Kidney (tissue), 14 donors: ENCODE results near the gene MRPL23. TPM values are rescaled to one million over a fixed set of nuclear protein-coding genes. Genes with fewer than 3 reads are reported as not detected.
A peak's percentile ranks its signal among the peaks of the same experiment; 100 is the strongest.

Experiments used
- DNase-seq, 5 donors: peaks; one replicate each; pipeline ENCODE4 v3.0.0-alpha.2; 2013 to 2020
- FAIRE-seq: peaks from 2 replicates; lab custom pipeline; 2012; peaks lifted over from hg19 to GRCh38; lab: Jason Lieb, UNC
- H3K27ac ChIP-seq, 2 donors: one replicate each; pipeline ENCODE4 v1.7.0; 2013; ENCODE audit warnings: low read depth in 2 of 2, low read length in 2 of 2, inconsistent platforms in 1 of 2
- H3K27me3 ChIP-seq: one replicate; pipeline ENCODE4 v1.7.1; 2013; ENCODE audit warnings: low read length, inconsistent platforms; ENCODE audit not compliant: control insufficient read depth, insufficient read depth
- H3K36me3 ChIP-seq, 3 donors: one replicate each; pipeline versions ENCODE4 v1.7.0 to v1.7.1; 2013; ENCODE audit warnings: low read length in 3 of 3, control low read depth in 1 of 3, inconsistent platforms in 1 of 3; ENCODE audit not compliant: insufficient read depth in 3 of 3, control insufficient read depth in 2 of 3
- H3K4me1 ChIP-seq, 3 donors: one replicate each; pipeline versions ENCODE4 v1.7.0 to v1.7.1; 2013; ENCODE audit warnings: low read length in 3 of 3, inconsistent platforms in 1 of 3, low read depth in 1 of 3; ENCODE audit not compliant: control insufficient read depth in 2 of 3, insufficient read depth in 2 of 3
- H3K4me3 ChIP-seq, 3 donors: one replicate each; pipeline versions ENCODE4 v1.7.0 to v1.8.1; 2013; ENCODE audit warnings: low read length in 3 of 3, control low read depth in 1 of 3, inconsistent platforms in 1 of 3
- H3K9ac ChIP-seq, 3 donors: one replicate each; pipeline versions ENCODE4 v1.7.0 to v1.7.1; 2013; ENCODE audit warnings: low read length in 3 of 3, control low read depth in 1 of 3, inconsistent platforms in 1 of 3
- H3K9me3 ChIP-seq, 3 donors: one replicate each; pipeline versions ENCODE4 v1.7.0 to v1.7.1; 2013; ENCODE audit warnings: low read length in 3 of 3, control low read depth in 1 of 3, inconsistent platforms in 1 of 3; ENCODE audit not compliant: control insufficient read depth in 2 of 3, insufficient read depth in 1 of 3
- CTCF ChIP-seq: IDR thresholded peaks from 3 replicates; pipeline ENCODE4 v1.5.1; 2012; ENCODE audit warnings: mild to moderate bottlenecking, moderate library complexity, borderline replicate concordance; ENCODE audit not compliant: insufficient read depth; ENCODE audit errors: extremely low read depth
- intact Hi-C: fragments of 100-400 bp; cut with DNase I; formaldehyde crosslinking; loops from one replicate; pipeline ENCODE4 v1.11.1; 2022
- polyA plus RNA-seq: library from polyadenylated mRNA; stranded (reverse); fragments of 350-450 nt; fragmentation: Illumina TruSeq; extraction: RNeasy Lipid Tissue Mini Kit (QIAGEN cat#74804); gene quantifications from one replicate; pipeline ENCODE4 v1.2.3, GENCODE V29; 2014; ENCODE audit warnings: low read depth, low replicate concordance; ENCODE audit not compliant: insufficient read depth
- total RNA-seq: library from RNA; stranded (reverse); fragmentation: NEBNext Ultra II Directional; extraction: Animal tissue kit (Norgen Biotek cat#: 25700); gene quantifications from one replicate; pipeline ENCODE4 v1.2.1, GENCODE V29; 2021
- donor health status: control.
- donor health status: control.
- donor health status: control.
- donor health status: control.
- donor health status: control.
- donor health status: DM: yes; HTN: yes; CAD: no.
- donor health status: Normal renal cell carcinoma (clear cell type).

The MRPL23 gene
- total and polyA plus RNA-seq, 2 donors from 2014 or later: 45.9 to 183 TPM

- no peak overlapping the region for H3K4me3 ChIP-seq
- no peaks in the 10 kb centered on the region for H3K36me3 ChIP-seq
- H3K27ac ChIP-seq: no peak overlapping the region
- DNase-seq: no peak
- no peaks in the 10 kb centered on the region for H3K27me3 ChIP-seq
- H3K4me1 ChIP-seq: no peaks in the 10 kb centered on the region
- no peak for FAIRE-seq
- no peak for TF ChIP-seq CTCF
- intact Hi-C loops: no loop called here
- H3K9me3 ChIP-seq: no peaks in the 10 kb centered on the region
- H3K9ac ChIP-seq: no peak overlapping the region
Measured at GRCh38 chr11:1963864-1964263, 16.7 kb downstream of the MRPL23 start.

- no peak overlapping the region for H3K9ac ChIP-seq
- no peaks in the 10 kb centered on the region for H3K27me3 ChIP-seq
- DNase-seq: no peak
- H3K27ac ChIP-seq: no peak overlapping the region
- H3K9me3 ChIP-seq: no peaks in the 10 kb centered on the region
- no peak for TF ChIP-seq CTCF
- no peak for FAIRE-seq
- H3K4me3 ChIP-seq: no peak overlapping the region
- no peaks in the 10 kb centered on the region for H3K4me1 ChIP-seq
- intact Hi-C loops: no loop called here
- no peaks in the 10 kb centered on the region for H3K36me3 ChIP-seq
Measured at GRCh38 chr11:1964348-1964747, 17.2 kb downstream of the MRPL23 start.

GRCh38 chr11:1964955-1965354, 17.8 kb downstream of the MRPL23 start:
- H3K9me3 ChIP-seq: no peaks in the 10 kb centered on the region
- no peak overlapping the region for H3K27ac ChIP-seq
- intact Hi-C loops: no loop called here
- H3K9ac ChIP-seq: no peak overlapping the region
- no peaks in the 10 kb centered on the region for H3K4me1 ChIP-seq
- H3K4me3 ChIP-seq: no peak overlapping the region
- no peak for TF ChIP-seq CTCF
- no peaks in the 10 kb centered on the region for H3K36me3 ChIP-seq
- H3K27me3 ChIP-seq: no peaks in the 10 kb centered on the region
- FAIRE-seq (no peak), DNase-seq (no peak)

GRCh38 chr11:1966531-1966930, 19.4 kb downstream of the MRPL23 start:
- Histone ChIP-seq H3K27ac (no peak overlapping the region), H3K4me1 (no peaks in the 10 kb centered on the region), H3K9me3 (no peaks in the 10 kb centered on the region), H3K27me3 (no peaks in the 10 kb centered on the region), H3K4me3 (no peak overlapping the region), H3K36me3 (no peaks in the 10 kb centered on the region), H3K9ac (no peak overlapping the region)
- FAIRE-seq (no peak), DNase-seq (peak in 1 of 5 donors; percentile 2)
- TF ChIP-seq CTCF: no peak
- intact Hi-C loops: no loop called here
